Mucosa of stomach (tissue), 1 donor: ENCODE data around the gene C1orf21.

Source experiments
- H3K27me3 ChIP-seq: one replicate; pipeline ENCODE4 v1.7.0; 2013; ENCODE audit warnings: mild to moderate bottlenecking, low read length; ENCODE audit not compliant: control insufficient read depth, insufficient read depth
- H3K36me3 ChIP-seq: one replicate; pipeline ENCODE4 v1.7.0; 2013; ENCODE audit warnings: low read length; ENCODE audit not compliant: control insufficient read depth, insufficient read depth
- H3K4me1 ChIP-seq: one replicate; pipeline ENCODE4 v1.7.0; 2013; ENCODE audit warnings: mild to moderate bottlenecking, low read length; ENCODE audit not compliant: control insufficient read depth, insufficient read depth
- H3K4me3 ChIP-seq: one replicate; pipeline ENCODE4 v1.7.0; 2013; ENCODE audit warnings: low read length
- H3K9ac ChIP-seq: one replicate; pipeline ENCODE4 v1.7.0; 2013; ENCODE audit warnings: mild to moderate bottlenecking, low read length, moderate library complexity
- H3K9me3 ChIP-seq: one replicate; pipeline ENCODE4 v1.7.0; 2013; ENCODE audit warnings: mild to moderate bottlenecking, low read length, moderate library complexity; ENCODE audit not compliant: control insufficient read depth
- donor health status: Pancreatic carcinoma.

C1orf21 gene

DNA sequence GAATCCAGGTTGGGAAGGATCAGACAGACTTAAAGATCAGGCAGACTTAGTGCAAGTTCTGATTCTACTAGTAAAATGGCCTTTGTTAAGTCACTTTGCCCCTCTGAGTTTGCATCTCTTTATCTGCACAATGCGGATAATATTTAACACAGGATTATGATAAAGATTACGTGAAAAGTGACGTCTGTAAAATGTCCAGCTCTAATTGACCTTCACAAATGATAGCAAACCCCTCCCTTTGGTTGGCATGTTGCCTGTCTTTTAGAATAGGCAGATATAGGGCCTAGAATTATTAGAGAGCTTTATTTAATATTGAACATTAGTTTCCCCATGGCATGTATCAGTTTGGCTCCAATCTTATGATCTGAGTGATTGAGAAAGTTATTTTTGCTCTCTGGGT, 55.4 kb downstream of the C1orf21 start:
- H3K4me3 ChIP-seq, result no peak overlapping the region
- no peaks in the 10 kb centered on the region for H3K9me3 ChIP-seq
- no peaks in the 10 kb centered on the region for H3K27me3 ChIP-seq
- no peaks in the 10 kb centered on the region for H3K36me3 ChIP-seq
- peaks cover 24% of the 10 kb centered on the region for H3K4me1 ChIP-seq
- H3K9ac ChIP-seq, result no peak overlapping the region

DNA sequence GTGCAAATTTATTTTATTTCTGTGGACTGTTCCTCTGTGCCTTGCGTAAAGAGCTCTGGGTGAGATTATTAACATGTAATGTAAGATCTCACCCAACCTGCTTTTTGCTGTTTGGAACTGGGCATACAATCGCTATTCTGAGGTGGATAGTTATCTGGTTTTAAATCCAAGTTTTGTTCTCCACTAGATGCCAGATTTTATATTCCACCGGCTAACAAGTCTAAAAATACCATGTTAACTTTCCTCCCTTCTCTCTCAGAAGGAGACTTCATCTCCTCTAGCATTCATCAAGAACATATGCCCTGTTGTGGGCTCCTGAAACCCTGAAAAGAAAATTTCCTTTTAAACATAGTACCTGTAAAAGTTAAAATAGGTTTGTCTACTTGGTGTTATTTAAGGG, 56.4 kb downstream of the C1orf21 start:
- peaks cover 16% of the 10 kb centered on the region for H3K4me1 ChIP-seq
- no peak overlapping the region for H3K4me3 ChIP-seq
- H3K9me3 ChIP-seq, result no peaks in the 10 kb centered on the region
- no peak overlapping the region for H3K9ac ChIP-seq
- H3K36me3 ChIP-seq, result no peaks in the 10 kb centered on the region
- no peaks in the 10 kb centered on the region for H3K27me3 ChIP-seq

DNA sequence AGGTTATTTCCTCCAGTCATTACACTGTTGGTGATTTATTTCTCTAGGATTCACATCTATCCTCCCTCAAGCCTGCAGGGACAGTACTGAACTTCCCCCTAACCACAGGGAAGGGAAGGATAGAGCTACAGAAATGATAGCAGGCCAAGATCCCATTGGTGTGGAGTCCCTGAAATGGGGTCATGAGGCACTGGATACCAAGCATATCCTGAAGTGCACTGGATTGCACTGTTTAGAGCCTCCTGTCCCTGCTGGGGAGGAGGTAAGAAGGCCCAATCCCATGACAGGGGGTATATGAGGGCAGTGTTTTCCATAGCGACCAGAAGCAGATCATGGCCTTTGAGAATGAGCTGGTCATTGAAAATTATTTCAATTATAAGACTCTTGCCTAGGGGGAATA, 56.8 kb downstream of the C1orf21 start:
- no peaks in the 10 kb centered on the region for H3K27me3 ChIP-seq
- H3K9ac ChIP-seq, result no peak overlapping the region
- H3K4me1 ChIP-seq, result peaks cover 12% of the 10 kb centered on the region
- H3K36me3 ChIP-seq, result no peaks in the 10 kb centered on the region
- H3K4me3 ChIP-seq, result no peak overlapping the region
- no peaks in the 10 kb centered on the region for H3K9me3 ChIP-seq

DNA sequence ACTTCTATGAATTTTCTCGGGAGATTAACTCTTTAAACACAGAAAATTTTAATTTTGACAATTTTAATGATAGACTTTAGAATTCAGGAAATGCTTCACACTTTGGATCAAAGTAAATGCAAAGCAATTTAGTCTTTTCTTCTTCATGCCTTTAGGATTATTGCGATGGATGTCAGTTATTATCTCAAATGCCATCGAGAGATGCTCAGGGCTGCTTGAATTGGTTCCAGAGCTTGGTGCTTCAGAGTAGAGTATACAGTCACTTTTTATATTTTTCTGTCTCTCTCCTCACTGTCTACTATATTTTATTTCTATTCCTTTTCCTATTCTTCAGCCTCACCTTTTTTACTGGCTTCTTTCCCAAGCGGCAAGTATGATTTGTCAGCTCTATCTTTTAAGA, 59.2 kb downstream of the C1orf21 start:
- H3K4me3 ChIP-seq, result no peak overlapping the region
- no peaks in the 10 kb centered on the region for H3K27me3 ChIP-seq
- H3K4me1 ChIP-seq, result peaks cover 10% of the 10 kb centered on the region
- no peak overlapping the region for H3K9ac ChIP-seq
- no peaks in the 10 kb centered on the region for H3K36me3 ChIP-seq
- H3K9me3 ChIP-seq, result no peaks in the 10 kb centered on the region

DNA sequence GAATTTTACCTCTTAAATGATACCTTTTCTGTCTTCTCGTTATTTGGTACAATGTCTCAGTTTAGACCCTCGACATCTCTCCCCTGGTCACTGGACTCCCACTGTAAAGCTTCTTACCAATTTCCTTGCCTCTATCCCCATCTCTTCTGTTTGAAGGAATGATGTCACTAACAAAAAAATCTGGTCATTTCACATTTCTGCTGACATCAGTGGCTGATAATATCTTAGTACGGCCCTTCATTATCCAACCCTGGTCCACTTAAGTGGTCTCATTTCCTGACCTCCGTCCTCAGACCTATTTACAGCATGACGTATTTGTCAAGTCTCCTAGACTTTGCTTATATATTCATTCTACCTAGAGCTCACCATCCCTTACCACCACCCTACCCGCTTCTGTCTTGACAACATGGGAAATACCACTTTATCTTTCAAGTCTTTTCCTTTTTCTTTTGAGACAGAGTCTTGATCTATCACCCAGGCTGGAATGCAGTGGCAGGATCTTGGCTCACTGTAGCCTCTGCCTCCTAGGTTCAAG, 60.9 kb downstream of the C1orf21 start:
- Histone ChIP-seq H3K4me3 (no peak overlapping the region), H3K4me1 (peaks cover 14% of the 10 kb centered on the region)

DNA sequence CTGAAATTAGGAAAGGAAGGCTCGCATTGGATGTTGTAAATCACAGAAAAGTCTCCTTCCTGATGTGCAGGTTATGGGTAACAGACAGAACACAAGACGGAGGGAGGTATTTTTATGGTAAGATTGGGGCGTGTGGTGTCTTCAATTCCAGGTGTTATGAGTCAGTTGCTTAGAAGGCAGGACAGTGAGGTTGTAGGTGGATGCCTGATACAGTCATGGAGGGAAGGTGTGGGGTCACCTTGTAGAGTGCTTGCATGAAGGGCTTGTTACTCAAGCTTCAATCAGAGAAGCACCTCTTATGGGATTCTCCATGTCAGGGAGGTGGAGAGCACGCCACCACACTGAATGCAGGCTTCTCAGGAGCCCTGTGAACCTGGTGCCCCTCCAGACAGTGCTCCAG, 63.1 kb downstream of the C1orf21 start:
- H3K27me3 ChIP-seq, result no peaks in the 10 kb centered on the region
- no peaks in the 10 kb centered on the region for H3K36me3 ChIP-seq
- H3K9ac ChIP-seq, result no peak overlapping the region
- H3K4me3 ChIP-seq, result no peak overlapping the region
- peaks cover 13% of the 10 kb centered on the region for H3K4me1 ChIP-seq
- H3K9me3 ChIP-seq, result no peaks in the 10 kb centered on the region

More for the DNA sequence above, 60.9 kb downstream of the C1orf21 start:
- Histone ChIP-seq H3K9ac (no peak overlapping the region), H3K36me3 (no peaks in the 10 kb centered on the region), H3K9me3 (no peaks in the 10 kb centered on the region), H3K27me3 (no peaks in the 10 kb centered on the region)

DNA sequence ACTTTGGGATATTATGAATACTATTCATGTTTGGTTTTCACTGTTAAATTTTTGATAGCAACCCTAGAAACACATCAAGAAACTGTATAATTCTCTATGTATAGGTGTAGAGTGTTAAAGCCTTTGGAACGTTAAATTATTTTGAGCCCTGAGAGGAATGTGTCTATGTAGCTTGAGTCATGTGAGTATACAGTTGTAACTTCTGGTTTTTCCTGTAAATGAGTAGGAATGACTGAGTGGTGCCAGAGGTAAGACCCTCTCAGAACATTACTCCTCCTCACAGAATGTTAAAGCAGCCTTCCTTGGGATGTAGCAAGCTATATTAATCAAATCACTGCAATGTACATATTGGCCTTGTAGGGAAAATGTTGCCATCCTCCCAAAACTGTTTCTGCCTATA, 69.0 kb downstream of the C1orf21 start:
- no peaks in the 10 kb centered on the region for H3K27me3 ChIP-seq
- H3K4me1 ChIP-seq, result peaks cover 22% of the 10 kb centered on the region
- H3K9me3 ChIP-seq, result no peaks in the 10 kb centered on the region
- no peak overlapping the region for H3K4me3 ChIP-seq
- H3K9ac ChIP-seq, result no peak overlapping the region
- no peaks in the 10 kb centered on the region for H3K36me3 ChIP-seq

DNA sequence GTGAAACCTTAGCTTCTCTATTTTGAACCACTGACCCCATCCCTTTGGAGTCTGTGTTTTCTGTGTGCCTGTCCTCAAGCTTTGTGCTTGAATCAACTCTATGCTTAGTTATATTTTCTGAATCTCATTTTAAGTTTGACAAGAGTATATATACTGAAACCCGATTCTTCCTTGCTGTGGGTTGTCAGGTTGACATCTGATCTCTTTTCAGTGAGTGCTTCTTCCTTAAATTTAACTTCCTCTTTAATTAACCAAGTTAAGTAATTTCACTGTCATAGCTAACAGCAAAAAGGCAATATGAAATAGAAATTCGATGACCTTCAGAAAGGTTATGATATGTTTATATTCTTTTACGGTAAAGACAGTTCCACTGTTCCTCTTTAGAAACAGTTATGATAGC, 69.4 kb downstream of the C1orf21 start:
- Histone ChIP-seq H3K27me3 (no peaks in the 10 kb centered on the region), H3K4me3 (no peak overlapping the region), H3K9ac (no peak overlapping the region), H3K4me1 (peaks cover 22% of the 10 kb centered on the region), H3K9me3 (no peaks in the 10 kb centered on the region), H3K36me3 (no peaks in the 10 kb centered on the region)

DNA sequence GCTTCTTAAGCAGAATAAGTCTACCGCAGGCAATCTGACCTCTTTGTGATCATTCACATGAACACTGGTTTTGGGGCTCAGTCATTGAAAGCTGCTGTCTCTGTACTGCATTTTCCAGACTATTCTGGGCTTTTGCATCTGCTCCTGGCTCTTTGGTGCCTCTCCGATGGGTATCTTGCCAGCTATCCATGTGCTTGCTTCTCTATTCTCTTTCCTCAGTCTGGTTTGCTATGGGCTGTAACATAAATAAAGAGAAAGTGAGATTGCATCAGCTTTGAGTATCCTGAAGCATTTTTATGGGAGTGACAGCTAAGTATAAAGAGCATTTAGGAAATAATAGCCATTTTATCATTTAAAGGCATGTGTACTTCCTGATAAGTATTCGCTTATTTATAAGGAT, 70.7 kb downstream of the C1orf21 start:
- H3K9ac ChIP-seq, result no peak overlapping the region
- peaks cover 15% of the 10 kb centered on the region for H3K4me1 ChIP-seq
- no peak overlapping the region for H3K4me3 ChIP-seq
- H3K36me3 ChIP-seq, result no peaks in the 10 kb centered on the region
- no peaks in the 10 kb centered on the region for H3K9me3 ChIP-seq
- H3K27me3 ChIP-seq, result no peaks in the 10 kb centered on the region

DNA sequence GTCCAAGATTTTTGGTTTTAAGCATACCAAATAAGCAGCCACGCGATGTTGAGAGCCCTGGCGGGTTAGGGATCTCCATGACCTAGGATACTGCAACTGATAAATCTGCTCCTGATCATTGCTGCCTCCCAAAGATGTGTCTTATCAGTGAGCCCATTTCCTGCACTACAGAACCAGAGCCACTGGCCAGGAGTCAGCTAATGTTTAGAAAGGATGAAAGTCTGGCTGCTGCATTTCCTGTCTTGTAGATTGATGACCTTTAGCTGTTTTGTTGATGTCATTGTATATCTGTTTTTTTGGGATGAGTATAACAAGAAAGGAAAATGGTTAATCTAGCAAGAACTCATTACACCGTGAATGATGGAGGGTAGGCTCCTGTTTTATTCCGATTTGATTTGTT, 74.5 kb downstream of the C1orf21 start:
- Histone ChIP-seq H3K9me3 (no peaks in the 10 kb centered on the region), H3K4me1 (peaks cover 9% of the 10 kb centered on the region), H3K4me3 (no peak overlapping the region), H3K9ac (no peak overlapping the region), H3K27me3 (no peaks in the 10 kb centered on the region), H3K36me3 (no peaks in the 10 kb centered on the region)

DNA sequence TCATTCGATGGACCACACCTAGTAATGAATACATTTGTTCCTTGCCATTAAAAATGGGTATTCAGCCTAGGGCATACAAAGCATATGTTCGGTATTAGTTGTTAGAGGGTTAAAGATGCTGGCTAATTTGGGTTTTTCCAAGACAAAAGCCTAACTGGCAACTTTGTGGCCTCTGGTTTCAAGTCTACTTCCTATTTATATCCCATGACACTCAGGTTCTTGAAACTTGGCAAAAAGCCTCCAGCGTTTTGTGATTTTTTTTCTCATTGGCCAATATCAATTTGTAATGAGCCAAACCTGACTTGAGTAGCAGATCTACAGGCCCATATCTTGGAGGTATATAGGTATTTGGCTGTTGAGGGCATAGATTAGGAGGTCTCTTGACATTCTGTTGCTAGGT, 75.3 kb downstream of the C1orf21 start:
- Histone ChIP-seq H3K9ac (no peak overlapping the region), H3K27me3 (no peaks in the 10 kb centered on the region), H3K9me3 (no peaks in the 10 kb centered on the region), H3K4me1 (peaks cover 9% of the 10 kb centered on the region), H3K36me3 (no peaks in the 10 kb centered on the region), H3K4me3 (no peak overlapping the region)

DNA sequence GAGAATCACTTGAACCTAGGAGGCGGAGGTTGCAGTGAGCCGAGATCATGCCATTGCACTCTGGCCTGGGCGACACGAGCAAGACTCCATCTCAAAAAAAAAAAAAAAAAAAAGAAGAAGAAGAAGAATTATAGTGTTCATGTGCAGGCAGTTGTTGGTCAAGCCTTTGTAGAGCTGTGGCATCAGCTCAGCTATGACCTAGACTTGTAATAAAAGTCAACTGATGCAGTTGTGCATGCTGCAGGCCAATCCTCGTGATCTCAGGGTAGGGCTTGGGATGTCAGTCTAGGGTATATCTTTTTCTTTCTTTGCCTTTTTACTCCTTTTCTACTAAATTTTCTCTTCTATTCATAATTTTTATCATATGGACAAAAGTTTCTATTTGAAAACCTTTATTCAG, 76.2 kb downstream of the C1orf21 start:
- Histone ChIP-seq H3K4me3 (no peak overlapping the region), H3K36me3 (no peaks in the 10 kb centered on the region), H3K9ac (no peak overlapping the region), H3K4me1 (peaks cover 2% of the 10 kb centered on the region), H3K27me3 (no peaks in the 10 kb centered on the region), H3K9me3 (no peaks in the 10 kb centered on the region)

DNA sequence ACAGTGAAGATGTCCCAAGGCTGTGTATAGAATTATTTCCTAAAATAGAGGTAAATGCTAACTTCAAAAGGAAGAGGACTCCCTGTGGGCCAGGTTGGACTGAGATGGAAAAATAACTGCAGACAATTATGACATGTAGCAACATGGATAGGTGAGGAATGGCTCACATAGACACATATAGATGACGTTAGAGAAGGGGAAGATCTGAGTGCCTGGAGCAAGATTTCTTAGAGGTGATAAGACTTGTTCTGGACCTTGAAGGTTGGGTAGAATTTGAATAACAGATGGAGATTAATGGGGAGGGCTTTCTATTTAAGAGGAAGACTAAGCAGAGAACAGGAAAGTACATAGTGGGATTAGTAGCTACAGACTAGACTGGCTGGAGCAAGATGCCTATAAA, 76.9 kb downstream of the C1orf21 start:
- no peaks in the 10 kb centered on the region for H3K36me3 ChIP-seq
- no peaks in the 10 kb centered on the region for H3K4me1 ChIP-seq
- no peaks in the 10 kb centered on the region for H3K9me3 ChIP-seq
- H3K9ac ChIP-seq, result no peak overlapping the region
- H3K4me3 ChIP-seq, result no peak overlapping the region
- H3K27me3 ChIP-seq, result no peaks in the 10 kb centered on the region
